GM19463 (cell line): ENCODE data around the gene TXNRD1.
"Not testable (repeated sequence)": the region's sequence is repeated elsewhere in the genome, so short reads cannot be mapped to it uniquely, and the experiment has no call there.

Experiments used
- ATAC-seq: cut with Tn5 transposase; IDR thresholded peaks from one replicate; pipeline ENCODE4 v1.9.1; 2021; ENCODE audit warnings: mild to moderate bottlenecking, moderate library complexity; ENCODE audit not compliant: unreplicated experiment

The TXNRD1 gene

GRCh38 chr12:104190641-104191176 lies 24.9 kb upstream of the TXNRD1 start:
- ATAC-seq: no peak

GRCh38 chr12:104197264-104197663 lies 18.3 kb upstream of the TXNRD1 start:
- ATAC-seq: no peak

- no peak for ATAC-seq
These were observed 15.6 kb upstream of the TXNRD1 start for GRCh38 chr12:104199964-104200363.

GRCh38 chr12:104201238-104202001 lies 14.2 kb upstream of the TXNRD1 start:
- ATAC-seq: no peak

GRCh38 chr12:104204690-104205480 lies 10.7 kb upstream of the TXNRD1 start:
- no peak for ATAC-seq

GRCh38 chr12:104207416-104208205 lies 8.0 kb upstream of the TXNRD1 start:
- no peak for ATAC-seq

- ATAC-seq: no peak
These were observed 3.1 kb upstream of the TXNRD1 start for GRCh38 chr12:104212516-104212915.

- no peak for ATAC-seq
These were observed 1.6 kb upstream of the TXNRD1 start for GRCh38 chr12:104213952-104214351.

- no peak for ATAC-seq
These were observed 944 bp downstream of the TXNRD1 start for GRCh38 chr12:104216521-104216924.

GRCh38 chr12:104218506-104218905 lies 2.9 kb downstream of the TXNRD1 start:
- ATAC-seq: not testable (repeated sequence)

- ATAC-seq: no peak
These were observed 3.4 kb downstream of the TXNRD1 start for GRCh38 chr12:104218935-104219334.

- no peak for ATAC-seq
These were observed 3.8 kb downstream of the TXNRD1 start for GRCh38 chr12:104219361-104219892.

GRCh38 chr12:104219908-104220404 lies 4.4 kb downstream of the TXNRD1 start:
- ATAC-seq: no peak

GRCh38 chr12:104220931-104221330 lies 5.4 kb downstream of the TXNRD1 start:
- ATAC-seq: no peak

- ATAC-seq: no peak
These were observed 7.4 kb downstream of the TXNRD1 start for GRCh38 chr12:104222976-104223375.

GRCh38 chr12:104223712-104224111 lies 8.1 kb downstream of the TXNRD1 start:
- no peak for ATAC-seq

- no peak for ATAC-seq
These were observed 11.1 kb downstream of the TXNRD1 start for GRCh38 chr12:104226672-104227071.

GRCh38 chr12:104230304-104231095 lies 14.9 kb downstream of the TXNRD1 start:
- no peak for ATAC-seq

- ATAC-seq: no peak
These were observed 17.2 kb downstream of the TXNRD1 start for GRCh38 chr12:104232609-104233280.
